ENCODE measurements around the gene APOC1. TPM values are rescaled to one million over a fixed set of nuclear protein-coding genes. Genes with fewer than 3 reads are reported as not detected.
"Not testable (repeated sequence)": the region's sequence is repeated elsewhere in the genome, so short reads cannot be mapped to it uniquely, and the experiment has no call there.

The APOC1 gene
- polyA plus RNA-seq, 5 donors, result 7.0 to 16.3 (median 13.2) TPM

DNA sequence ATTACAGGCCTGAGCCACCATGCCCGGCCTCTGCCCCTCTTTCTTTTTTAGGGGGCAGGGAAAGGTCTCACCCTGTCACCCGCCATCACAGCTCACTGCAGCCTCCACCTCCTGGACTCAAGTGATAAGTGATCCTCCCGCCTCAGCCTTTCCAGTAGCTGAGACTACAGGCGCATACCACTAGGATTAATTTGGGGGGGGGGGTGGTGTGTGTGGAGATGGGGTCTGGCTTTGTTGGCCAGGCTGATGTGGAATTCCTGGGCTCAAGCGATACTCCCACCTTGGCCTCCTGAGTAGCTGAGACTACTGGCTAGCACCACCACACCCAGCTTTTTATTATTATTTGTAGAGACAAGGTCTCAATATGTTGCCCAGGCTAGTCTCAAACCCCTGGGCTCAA is 4.6 kb upstream of the APOC1 start:
- no peak for DNase-seq

DNA sequence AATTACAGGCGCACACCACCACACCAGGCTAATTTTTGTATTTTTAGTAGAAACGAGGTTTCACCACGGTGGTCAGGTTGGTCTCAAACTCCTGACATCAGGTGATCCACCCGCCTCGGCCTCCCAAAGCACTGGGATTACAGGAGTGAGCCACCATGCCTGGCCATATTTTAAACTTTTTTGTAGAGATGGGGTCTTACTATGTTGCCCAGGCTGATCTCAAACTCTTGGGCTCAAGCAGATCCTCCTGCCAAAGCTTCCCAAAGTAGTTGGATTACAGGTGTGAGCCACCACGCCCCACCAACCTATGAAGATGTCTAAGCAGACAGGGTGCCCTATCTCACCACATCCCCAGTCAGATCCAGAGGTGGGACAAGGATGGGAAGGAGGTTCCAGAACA is 2.5 kb upstream of the APOC1 start:
- DNase-seq, result not testable (repeated sequence)

DNA sequence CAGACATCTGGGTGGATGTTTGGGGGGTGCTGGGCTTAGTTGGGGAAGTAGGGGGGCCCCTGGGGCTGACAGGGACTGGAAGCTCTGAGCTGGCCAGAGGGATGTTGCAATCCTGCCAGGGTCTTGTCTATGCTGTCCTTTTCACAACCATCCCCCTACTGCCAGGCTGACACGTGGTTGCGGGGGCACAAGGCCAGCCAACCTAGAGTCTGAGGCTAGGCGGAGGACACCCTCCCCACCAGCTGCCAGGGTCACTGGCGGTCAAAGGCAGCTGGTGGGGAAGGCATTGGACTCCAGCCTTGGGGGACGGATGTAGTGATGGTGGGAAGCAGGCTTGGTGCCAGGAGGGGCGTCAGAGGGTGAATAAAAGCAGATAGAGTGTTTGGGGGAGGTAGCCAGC is 1.6 kb upstream of the APOC1 start:
- DNase-seq, result peak; percentile 57 to 60

DNA sequence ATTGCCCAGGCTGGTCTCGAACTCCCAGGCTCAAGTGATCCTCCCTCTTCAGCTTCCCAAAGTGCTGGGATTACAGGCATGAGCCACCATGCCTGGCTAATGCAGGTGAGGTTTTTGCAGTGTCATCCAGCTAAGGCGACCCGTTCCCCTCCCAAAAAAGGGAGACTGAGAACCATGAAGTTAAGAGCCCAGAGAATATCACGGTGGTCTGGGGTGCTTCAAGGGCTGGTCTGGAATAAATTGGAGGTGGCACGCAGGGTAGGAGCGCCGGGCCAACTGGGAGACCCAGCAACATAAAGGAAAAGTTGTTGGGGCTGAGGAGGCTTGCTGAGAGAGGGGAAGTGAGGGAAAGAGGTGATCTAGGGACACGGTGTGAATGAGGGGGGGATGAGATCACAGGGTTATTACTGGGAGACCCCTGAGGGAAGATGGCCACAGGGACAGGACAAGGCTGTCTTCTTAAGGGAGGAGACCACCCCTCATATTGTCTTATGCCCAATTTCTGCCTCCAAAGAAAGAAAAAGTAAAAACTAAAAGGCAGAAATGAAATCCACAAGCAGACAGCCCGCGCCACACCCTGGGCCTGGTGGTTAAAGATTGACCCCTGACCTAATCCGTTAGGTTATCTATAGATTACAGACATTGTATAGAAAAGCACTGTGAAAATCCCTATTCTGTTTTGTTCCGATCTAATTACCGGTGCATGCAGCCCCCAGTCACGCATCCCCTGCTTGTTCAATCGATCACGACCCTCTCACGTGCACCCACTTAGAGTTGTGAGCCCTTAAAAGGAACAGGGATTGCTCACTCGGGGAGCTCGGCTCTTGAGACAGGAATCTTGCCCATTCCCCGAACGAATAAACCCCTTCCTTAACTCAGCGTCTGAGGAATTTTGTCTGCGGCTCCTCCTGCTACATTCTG is 636 bp upstream of the APOC1 start:
- not testable (repeated sequence) for DNase-seq

DNA sequence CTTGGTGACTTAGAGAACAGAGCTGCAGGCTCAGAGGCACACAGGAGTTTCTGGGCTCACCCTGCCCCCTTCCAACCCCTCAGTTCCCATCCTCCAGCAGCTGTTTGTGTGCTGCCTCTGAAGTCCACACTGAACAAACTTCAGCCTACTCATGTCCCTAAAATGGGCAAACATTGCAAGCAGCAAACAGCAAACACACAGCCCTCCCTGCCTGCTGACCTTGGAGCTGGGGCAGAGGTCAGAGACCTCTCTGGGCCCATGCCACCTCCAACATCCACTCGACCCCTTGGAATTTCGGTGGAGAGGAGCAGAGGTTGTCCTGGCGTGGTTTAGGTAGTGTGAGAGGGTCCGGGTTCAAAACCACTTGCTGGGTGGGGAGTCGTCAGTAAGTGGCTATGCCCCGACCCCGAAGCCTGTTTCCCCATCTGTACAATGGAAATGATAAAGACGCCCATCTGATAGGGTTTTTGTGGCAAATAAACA is 9.9 kb downstream of the APOC1 start:
- no peak for DNase-seq

DNA sequence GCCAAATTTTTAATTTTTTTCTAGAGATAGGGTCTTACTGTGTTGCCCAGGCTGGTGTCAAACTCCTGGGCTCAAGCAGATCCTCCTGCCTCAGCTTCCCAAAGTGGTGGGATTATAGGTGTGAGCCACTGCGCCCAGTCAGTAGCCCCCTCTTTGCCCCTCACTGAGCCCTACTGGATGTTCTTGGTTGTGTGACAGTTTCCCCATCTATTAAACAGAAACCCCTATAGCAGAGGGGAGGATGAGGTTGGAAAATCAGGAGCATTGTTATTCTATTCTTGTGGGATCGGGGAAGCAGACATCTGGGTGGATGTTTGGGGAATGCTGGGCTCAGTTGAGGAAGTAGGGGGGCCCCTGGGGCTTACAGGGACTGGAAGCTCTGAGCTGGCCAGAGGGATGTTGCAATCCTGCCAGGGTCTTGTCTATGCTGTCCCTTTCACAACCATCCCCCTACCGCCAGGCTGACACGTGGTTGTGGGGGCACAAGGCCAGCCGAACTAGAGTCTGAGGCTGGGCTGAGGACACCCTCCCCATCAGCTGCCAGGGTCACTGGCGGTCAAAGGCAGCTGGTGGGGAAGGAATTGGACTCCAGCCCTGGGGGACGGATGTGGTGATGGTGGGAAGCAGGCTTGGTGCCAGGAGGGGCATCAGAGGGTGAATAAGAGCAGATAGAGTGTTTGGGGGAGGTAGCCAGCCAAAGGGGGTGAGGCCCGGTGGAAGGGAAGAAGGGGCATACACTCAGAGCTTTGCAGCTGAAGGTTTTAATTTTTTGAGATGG is 10.9 kb downstream of the APOC1 start:
- peak; percentile 83 to 88 for DNase-seq

DNA sequence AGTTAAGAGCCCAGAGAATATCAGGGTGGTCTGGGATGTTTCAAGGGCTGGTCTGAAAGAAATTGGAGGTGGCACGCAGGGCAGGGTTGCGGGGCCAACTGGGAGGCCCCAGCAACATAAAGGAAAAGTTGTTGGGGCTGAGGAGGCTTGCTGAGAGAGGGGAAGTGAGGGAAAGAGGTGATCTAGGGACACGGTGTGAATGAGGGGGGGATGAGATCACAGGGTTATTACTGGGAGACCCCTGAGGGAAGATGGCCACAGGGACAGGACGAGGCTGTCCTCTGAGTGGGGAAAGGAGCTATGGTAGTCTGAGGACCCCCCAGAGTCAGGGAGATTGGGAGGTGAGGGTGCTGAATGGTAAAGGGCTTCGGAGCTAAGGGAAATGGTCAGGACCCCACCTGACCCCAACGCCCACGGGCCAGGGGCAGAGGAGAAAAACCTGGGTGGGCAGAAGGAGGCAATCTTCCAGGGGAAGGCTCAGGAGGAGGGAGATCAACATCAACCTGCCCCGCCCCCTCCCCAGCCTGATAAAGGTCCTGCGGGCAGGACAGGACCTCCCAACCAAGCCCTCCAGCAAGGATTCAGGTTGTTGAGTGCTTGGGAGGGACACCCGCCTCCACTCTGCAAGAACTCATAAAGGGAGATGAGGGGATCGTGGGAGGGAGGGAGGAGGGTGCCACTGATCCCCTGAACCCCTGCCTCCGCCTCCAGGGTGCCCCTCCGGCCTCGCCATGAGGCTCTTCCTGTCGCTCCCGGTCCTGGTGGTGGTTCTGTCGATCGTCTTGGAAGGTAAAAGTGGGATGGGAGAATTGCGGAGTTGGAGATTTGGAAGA is 12.1 kb downstream of the APOC1 start:
- not testable (repeated sequence) for DNase-seq

DNA sequence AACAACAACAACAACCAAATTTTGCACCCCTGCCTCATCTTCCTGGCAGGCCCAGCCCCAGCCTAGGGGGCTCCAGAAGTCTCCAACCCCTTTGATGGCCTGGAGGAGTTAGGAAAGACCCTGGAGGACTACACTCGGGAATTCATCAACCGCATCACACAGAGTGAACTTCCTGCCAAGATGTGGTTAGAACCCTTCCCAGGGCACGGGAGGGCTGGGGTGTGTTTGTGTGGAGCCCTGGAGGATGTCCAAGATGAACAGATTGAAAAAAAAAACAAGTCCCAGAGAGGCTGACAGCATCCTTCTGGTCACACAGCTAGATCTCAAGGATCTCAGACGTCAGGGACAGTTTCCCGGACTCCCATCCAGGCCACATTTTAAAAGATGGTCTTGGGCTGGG is 13.3 kb downstream of the APOC1 start:
- no peak for DNase-seq

DNA sequence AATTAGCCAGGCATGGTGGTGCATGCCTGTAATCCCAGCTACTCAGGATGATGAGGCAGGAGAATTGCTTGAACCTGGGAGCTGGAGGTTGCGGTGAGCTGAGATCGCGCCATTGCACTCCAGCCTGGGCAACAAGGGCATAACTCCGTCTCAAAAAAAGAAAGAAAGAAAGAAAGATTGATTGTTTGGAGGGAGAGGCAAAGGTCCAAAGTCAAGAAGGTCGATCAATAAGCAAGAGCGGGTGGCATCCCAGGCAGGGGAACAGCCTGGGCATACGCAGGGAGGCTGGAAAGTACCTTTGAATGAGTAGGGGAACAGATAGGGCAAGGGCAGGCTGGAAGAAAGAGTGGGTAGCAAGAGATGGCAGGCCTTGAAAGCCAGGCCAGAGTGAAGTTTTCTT is 15.7 kb downstream of the APOC1 start:
- DNase-seq, result no peak

DNA sequence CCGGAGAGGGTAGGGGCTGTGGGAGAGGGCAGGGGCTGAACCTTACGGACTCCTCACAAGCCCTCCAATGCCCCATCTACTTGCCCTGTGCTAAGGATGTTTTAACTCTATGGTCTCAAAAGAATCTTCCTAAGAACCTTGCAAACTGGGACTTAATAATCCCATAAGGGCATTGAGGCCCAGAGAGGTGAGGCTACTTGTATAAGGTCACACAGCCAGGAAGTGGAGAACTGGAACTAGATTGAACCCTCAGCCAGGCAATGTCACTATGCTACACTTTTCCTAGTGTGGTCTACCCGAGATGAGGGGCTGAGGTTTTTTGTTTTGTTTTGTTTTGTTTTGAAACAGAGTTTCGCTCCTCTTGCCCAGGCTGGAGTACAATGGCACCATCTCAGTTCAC is 17.1 kb downstream of the APOC1 start:
- no peak for DNase-seq

DNA sequence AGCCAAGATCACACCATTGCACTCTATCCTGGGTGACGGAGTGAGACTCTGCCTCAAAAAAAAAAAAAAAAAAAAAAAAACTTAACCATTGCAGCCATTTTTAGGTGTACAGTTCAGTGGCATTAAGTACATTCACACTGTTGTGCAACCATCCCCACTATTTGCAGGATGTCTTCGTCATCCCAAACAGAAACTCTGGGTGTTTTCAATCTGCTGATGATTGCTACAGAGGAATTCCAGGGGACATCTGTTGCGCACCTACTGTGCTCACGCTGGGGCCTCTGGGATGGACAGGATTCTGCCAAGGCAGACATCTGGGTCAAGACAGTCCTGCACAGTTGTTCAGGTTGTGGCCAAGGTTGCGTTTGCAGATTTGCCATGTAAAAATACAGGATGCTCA is 25.3 kb downstream of the APOC1 start:
- no peak for DNase-seq

DNA sequence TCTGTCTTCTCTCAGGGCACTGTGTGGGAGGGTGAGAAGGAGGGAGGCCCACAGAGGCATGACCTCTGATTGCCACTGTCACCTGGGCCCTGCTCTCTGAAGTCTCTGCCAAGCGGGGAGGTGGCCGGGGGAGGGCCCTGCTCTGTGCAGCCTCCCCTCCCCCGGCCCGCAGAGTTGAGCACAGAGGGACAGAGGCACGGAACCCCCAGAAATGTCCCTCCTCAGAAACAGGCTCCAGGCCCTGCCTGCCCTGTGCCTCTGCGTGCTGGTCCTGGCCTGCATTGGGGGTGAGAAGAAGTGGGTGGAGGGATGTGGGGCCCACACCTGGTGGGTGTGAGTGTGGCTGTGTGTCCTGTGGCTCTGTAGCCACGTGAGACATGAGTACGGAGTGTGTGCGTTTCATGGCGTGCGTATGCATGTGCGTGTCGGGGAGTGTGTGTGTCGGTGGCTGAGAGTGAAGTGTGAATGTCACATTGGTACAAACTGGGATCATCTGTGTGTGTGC is 27.7 kb downstream of the APOC1 start, which contains the start of gene APOC4:
Gene APOC4 (plus strand): TSS at position 171 of the 505 bp plus-strand sequence. CDS start 41 bp downstream, at position 212.
- DNase-seq, result no peak

DNA sequence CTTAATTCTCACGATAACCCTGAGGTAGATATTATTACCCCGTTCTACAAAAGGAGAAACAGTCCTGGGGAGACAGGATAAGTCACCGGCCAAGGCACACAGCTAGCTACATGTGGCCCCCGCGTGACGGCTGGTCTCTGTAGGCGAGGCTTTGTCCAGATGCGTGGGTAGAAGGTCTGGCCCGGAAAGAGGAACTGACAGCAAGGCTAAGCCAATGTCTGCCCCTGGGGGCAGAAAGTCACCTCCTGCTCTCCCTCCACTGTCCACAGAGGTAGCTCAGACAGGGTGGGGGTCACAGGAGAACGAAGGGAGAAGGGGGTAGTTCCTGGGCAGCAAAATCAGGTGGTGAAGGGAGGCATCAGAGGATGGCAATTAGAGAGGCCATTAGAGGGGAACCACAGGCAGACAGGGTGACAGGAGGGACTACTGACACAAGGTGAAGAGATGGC is 29.4 kb downstream of the APOC1 start:
- no peak for DNase-seq

DNA sequence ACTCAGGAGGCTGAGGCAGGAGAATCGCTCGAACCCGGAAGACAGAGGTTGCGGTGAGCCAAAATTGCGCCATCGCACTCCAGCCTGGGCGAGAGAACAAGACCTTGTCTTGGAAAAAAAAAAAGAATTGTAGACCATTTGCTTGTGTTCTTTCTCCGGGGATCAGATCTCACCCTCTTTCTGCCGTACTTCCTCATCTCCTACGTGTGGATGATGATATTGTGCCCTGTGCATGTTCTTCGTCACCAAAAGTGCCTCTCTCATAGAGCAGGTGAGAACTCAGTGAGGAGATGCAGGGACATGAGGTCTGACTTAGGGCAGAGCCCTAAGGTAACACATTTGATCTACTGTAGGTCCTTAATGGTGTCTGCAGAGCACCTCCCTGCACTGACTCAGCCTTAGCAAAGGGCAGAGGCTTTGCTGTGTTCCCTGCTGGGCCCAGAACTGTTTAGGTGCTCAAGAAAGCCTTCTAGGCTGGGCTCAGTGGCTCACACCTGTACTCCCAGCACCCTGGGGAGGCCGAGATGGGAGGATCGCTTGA is 32.7 kb downstream of the APOC1 start:
- no peak for DNase-seq

DNA sequence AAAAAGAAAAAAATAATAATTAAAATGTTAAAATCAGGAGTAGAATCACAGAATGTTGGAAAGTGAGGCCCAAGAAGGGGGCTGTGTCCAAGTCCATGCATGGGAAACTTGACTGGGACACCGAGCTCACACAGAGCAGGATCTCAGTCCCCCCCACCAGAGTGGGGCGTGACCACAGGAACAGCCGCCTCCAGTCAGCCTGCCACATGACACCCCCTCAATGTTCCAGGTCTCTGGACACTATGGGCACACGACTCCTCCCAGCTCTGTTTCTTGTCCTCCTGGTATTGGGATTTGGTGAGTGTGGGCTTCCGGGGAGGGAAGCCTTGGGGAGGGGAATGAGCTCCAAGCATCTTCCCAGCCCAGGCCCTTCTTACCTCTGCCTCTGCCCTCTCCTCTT is 33.8 kb downstream of the APOC1 start:
- no peak for DNase-seq

DNA sequence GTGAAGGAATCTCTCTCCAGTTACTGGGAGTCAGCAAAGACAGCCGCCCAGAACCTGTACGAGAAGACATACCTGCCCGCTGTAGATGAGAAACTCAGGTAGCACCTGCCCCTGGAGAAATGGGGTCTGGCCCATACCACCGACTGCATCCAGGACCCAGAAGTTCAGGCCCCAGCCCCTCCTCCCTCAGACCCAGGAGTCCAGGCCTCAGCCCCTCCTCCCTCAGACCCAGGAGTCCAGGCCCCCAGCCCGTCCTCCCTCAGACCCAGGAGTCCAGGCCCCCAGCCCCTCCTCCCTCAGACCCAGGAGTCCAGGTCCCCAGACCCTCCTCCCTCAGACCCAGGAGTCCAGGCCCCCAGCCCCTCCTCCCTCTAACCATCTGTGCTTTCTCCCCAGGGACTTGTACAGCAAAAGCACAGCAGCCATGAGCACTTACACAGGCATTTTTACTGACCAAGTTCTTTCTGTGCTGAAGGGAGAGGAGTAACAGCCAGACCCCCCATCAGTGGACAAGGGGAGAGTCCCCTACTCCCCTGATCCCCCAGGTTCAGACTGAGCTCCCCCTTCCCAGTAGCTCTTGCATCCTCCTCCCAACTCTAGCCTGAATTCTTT is 34.5 kb downstream of the APOC1 start:
- DNase-seq, result no peak

DNA sequence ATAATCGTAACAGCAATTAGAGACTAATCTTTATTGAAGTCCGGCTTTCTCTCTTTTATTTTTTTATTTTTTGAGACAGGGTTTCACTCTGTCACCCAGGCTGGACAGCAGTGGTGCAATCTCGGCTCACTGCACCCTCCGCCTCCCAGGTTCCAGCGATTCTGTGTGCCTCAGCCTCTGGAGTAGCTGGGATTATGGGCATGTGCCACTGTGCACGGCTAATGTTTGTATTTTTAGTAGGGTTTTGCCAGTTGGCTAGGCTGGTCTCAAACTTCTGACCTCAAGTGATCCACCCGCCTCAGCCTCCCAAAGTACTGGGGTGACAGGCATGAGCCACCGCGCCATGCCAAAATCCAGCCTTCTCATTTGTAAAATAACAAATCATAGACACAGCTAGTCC is 35.1 kb downstream of the APOC1 start:
- DNase-seq, result no peak

DNA sequence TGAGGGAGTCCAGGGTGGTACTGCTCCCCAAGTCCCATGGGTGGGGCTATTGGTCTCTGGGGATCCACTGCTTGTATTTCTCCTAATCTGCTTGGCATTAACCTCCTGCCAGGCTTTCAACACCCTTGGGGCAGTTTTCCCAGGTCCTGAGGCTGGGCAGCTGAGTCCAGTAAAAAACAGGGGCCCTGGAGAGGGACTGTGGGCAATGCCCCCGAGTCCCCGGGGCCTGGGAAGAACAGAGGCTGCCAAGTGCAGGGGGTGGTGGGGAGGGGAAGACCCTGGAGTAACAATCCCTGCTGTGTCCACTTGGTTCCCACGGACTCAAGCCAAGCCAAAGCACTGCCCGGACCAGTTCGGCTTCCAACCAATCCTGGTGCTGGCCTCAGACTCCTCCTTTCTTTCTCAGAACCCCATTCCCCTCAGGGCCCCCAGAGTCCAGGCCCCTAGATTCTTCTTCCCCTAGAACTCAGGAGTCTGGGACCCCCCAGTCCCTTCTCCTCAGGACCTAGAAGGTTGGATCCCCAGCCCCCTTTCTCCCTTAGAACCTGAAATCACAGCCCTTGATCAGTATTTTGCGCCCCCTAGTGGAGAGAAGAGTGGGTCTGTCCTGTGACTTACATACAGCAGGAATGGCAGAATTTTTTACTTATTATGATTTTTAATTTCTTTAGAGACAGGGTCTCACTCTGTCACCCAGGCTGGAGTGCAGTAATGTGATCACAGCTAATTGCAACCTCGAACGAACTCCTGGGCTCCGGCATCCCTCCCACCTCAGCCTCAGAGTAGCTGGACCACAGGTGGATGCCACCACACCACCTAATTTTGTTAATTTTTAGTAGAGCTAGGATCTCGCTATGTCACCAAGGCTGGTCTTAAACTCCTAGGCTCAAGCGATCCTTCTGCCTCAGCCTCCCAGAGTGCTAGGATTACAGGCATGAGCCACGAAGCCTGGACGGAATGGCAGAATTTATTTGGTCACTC is 37.1 kb downstream of the APOC1 start:
- peak; percentile 63 to 75 for DNase-seq

DNA sequence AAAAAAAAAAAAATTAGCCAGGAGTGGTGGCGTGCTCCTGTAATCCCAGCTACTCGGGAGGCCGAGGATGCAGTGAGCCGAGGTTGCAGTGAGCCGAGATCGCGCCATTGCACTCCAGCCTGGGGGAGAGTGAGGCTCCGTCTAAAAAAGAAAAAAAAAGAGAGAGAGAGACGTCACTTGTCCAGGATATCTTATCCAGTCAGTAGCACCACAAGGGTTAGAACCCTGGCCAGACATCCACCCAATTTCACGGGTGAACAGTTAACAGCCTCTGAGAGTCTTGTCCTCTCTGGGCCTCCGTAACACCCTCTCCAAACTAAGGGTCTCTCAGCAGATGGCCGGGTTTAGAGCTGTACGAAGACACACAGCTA is 39.9 kb downstream of the APOC1 start:
- DNase-seq, result no peak

Data from right lung (tissue), 5 donors.